Mesenchymal stem cell (in vitro differentiated cells and primary cell): Measurements from ENCODE around the gene CHEK2.
"Not testable (repeated sequence)": the region's sequence is repeated elsewhere in the genome, so short reads cannot be mapped to it uniquely, and the experiment has no call there.

Source experiments
- DNase-seq: peaks from one replicate; pipeline ENCODE4 v3.0.0-alpha.2; 2013
- H2AFZ ChIP-seq: one replicate; pipeline ENCODE4 v1.6.1; 2013; ENCODE audit warnings: low read depth, mild to moderate bottlenecking, control low read depth, inconsistent platforms, low read length, moderate library complexity
- H2AK5ac ChIP-seq: 2 replicates; pipeline ENCODE4 v1.6.1; 2013; ENCODE audit warnings: low read length, moderate library complexity, mild to moderate bottlenecking, inconsistent platforms; ENCODE audit not compliant: severe bottlenecking
- H2BK120ac ChIP-seq: one replicate; pipeline ENCODE4 v1.6.1; 2013; ENCODE audit warnings: low read depth, mild to moderate bottlenecking, inconsistent platforms, low read length, moderate library complexity
- H2BK12ac ChIP-seq, 2 experiments: one replicate each; pipeline ENCODE4 v1.6.1; 2013; ENCODE audit warnings: inconsistent platforms in 2 of 2, low read length in 2 of 2, mild to moderate bottlenecking in 2 of 2, moderate library complexity in 2 of 2, control low read depth in 1 of 2
- H2BK15ac ChIP-seq: one replicate; pipeline ENCODE4 v1.6.1; 2013; ENCODE audit warnings: mild to moderate bottlenecking, low read depth, inconsistent platforms; ENCODE audit not compliant: poor library complexity, severe bottlenecking
- H2BK5ac ChIP-seq: 2 replicates; pipeline ENCODE4 v1.6.1; 2013; ENCODE audit warnings: low read depth, mild to moderate bottlenecking, low read length, control low read depth, inconsistent platforms; ENCODE audit not compliant: poor library complexity, severe bottlenecking
- H3K14ac ChIP-seq, 2 experiments: one replicate each; pipeline ENCODE4 v1.6.1; 2013; ENCODE audit warnings: inconsistent platforms in 2 of 2, low read length in 2 of 2, control low read depth in 1 of 2, mild to moderate bottlenecking in 1 of 2, moderate library complexity in 1 of 2
- H3K18ac ChIP-seq, 2 experiments: one replicate each; pipeline ENCODE4 v1.6.1; 2013; ENCODE audit warnings: inconsistent platforms in 2 of 2, low read length in 2 of 2, control low read depth in 1 of 2, low read depth in 1 of 2, mild to moderate bottlenecking in 1 of 2
- H3K23ac ChIP-seq, 2 experiments: one replicate each; pipeline ENCODE4 v1.6.1; 2013; ENCODE audit warnings: inconsistent platforms in 2 of 2, low read length in 2 of 2, mild to moderate bottlenecking in 2 of 2, moderate library complexity in 2 of 2, control low read depth in 1 of 2
- H3K27ac ChIP-seq: 2 replicates; pipeline ENCODE4 v1.5.1; 2013; ENCODE audit warnings: mild to moderate bottlenecking, moderate library complexity, low read length, control low read depth, inconsistent platforms; ENCODE audit not compliant: poor library complexity, severe bottlenecking
- H3K27me3 ChIP-seq, 2 experiments: 2 replicates each; pipeline versions ENCODE4 v1.6.1 to v1.7.0; 2013; ENCODE audit warnings: low read length in 2 of 2, mild to moderate bottlenecking in 2 of 2, moderate library complexity in 2 of 2, control low read depth in 1 of 2, inconsistent platforms in 1 of 2; ENCODE audit not compliant: control insufficient read depth in 1 of 2, insufficient read depth in 1 of 2
- H3K36me3 ChIP-seq, 2 experiments: 2 replicates each; pipeline versions ENCODE4 v1.6.1 to v1.7.0; 2013; ENCODE audit warnings: low read length in 2 of 2, control low read depth in 1 of 2, inconsistent platforms in 1 of 2, low read depth in 1 of 2, mild to moderate bottlenecking in 1 of 2; ENCODE audit not compliant: insufficient read depth in 2 of 2, control insufficient read depth in 1 of 2
- H3K4ac ChIP-seq, 2 experiments: one replicate each; pipeline ENCODE4 v1.6.1; 2013; ENCODE audit warnings: inconsistent platforms in 2 of 2, low read length in 2 of 2, mild to moderate bottlenecking in 2 of 2, moderate library complexity in 2 of 2, control low read depth in 1 of 2, low read depth in 1 of 2
- H3K4me1 ChIP-seq: 2 replicates; pipeline ENCODE4 v1.6.1; 2013; ENCODE audit warnings: low read depth, low read length, control low read depth; ENCODE audit not compliant: control insufficient read depth, insufficient read depth
- H3K4me2 ChIP-seq: 2 replicates; pipeline ENCODE4 v1.6.1; 2013; ENCODE audit warnings: low read length, mild to moderate bottlenecking, inconsistent platforms; ENCODE audit not compliant: poor library complexity, severe bottlenecking
- H3K4me3 ChIP-seq, 2 experiments: 2 replicates each; pipeline versions ENCODE4 v1.5.1 to v1.7.0; 2013; ENCODE audit warnings: low read length in 2 of 2, mild to moderate bottlenecking in 2 of 2, control low read depth in 1 of 2, low read depth in 1 of 2; ENCODE audit not compliant: insufficient read depth in 1 of 2
- H3K79me1 ChIP-seq: replicated peaks from 2 replicates; pipeline ENCODE4 v1.6.1; 2013; ENCODE audit warnings: mild to moderate bottlenecking, control low read depth, low read length, inconsistent platforms; ENCODE audit not compliant: poor library complexity, severe bottlenecking
- H3K9ac ChIP-seq: 2 replicates; pipeline ENCODE4 v1.7.0; 2013; ENCODE audit warnings: mild to moderate bottlenecking, low read length, moderate library complexity
- H3K9me3 ChIP-seq: 2 replicates; pipeline ENCODE4 v1.7.0; 2013; ENCODE audit warnings: mild to moderate bottlenecking, low read length; ENCODE audit not compliant: control insufficient read depth
- H4K8ac ChIP-seq: one replicate; pipeline ENCODE4 v1.6.1; 2013; ENCODE audit warnings: inconsistent platforms, mild to moderate bottlenecking, low read length, moderate library complexity
- H4K91ac ChIP-seq: one replicate; pipeline ENCODE4 v1.6.1; 2013; ENCODE audit warnings: mild to moderate bottlenecking, low read length, inconsistent platforms
- WGBS: methylation state at CpG from one replicate; pipeline ENCODE4 v1.1.7; 2013; ENCODE audit warnings: mixed read lengths; 5-methylcytosine and 5-hydroxymethylcytosine counted together

CHEK2 gene

DNA sequence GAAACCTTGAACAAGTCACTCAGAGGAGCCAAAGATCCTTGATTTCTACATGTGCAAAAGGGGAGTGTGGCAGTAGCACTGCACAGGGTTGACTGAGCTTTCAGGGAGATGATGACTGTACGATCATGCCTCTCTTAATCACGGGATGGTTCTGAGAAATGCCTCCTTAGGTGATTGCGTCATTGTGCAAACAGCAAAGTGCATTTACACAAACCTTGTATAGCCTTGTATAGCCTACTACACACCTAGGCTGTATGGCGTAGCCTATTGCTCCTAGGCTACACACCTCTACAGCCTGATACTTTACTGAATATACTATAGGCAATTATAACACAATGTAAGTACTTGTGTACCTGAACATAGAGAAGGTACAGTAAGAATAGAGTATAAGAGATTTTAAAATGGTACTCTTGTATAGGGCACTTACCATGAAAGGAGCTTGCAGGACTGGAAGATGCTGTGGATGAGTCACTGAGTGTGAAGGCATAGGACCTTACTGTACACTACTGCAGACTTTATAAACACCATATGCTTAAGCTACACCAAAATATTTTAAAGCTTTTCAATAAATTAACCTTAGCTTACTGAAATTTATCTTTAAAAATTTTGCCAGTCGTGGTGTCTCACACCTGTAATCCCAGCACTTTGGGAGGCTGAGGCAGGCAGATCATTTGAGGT is 60.7 kb downstream of the CHEK2 start:
- H3K9me3 ChIP-seq, H3K18ac ChIP-seq, H4K91ac ChIP-seq, H2BK15ac ChIP-seq, H3K27me3 ChIP-seq, H3K14ac ChIP-seq, H3K79me1 ChIP-seq, H4K8ac ChIP-seq, H3K27ac ChIP-seq, H3K4me1 ChIP-seq, H2AK5ac ChIP-seq, H3K23ac ChIP-seq, H2AFZ ChIP-seq, H3K4me2 ChIP-seq, H3K36me3 ChIP-seq, H2BK5ac ChIP-seq, H2BK120ac ChIP-seq, H2BK12ac ChIP-seq, H3K4me3 ChIP-seq, H3K4ac ChIP-seq: not testable (repeated sequence)
- peak overlapping the region; percentile 87 for H3K9ac ChIP-seq
- WGBS: 86% methylated on average over 1 of the region's 5 CpGs
- peak; percentile 42 for DNase-seq

DNA sequence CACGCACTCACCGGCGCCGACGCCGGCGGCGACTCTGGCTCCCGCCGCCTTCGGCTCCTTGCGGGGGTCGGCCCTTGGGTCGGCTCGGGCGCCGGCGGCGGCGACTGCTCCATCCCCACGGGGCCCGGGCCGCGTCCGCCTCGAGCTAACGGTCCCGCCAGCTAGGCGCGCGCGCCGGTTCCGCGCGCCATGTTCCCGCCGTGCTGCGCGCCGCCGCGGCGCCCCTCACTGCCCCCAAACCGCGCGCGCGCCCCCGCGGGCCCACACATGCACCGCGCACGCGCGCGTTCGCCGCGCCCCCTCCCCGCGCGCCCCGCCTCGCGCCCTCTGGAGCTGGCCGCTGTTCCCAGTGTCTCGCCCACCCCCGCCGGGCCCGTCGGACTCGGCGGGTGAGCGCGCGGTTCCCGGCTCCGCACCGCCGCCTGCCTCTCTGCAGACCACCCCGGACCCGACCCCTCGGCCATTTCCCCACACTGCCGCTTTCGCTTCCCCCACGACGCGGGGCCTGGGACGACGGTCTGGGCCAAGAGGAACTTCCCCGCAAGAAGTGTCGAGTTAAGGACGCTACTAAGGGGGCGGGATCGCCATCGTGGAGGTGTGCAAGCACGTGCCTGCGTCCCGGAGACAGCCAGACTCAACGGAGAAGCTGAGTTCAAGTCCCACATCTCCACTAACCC is 61.9 kb downstream of the CHEK2 start, which contains the start of gene TTC28:
TSS of gene TTC28 (minus strand) at position 230 of the 677 bp plus-strand sequence. CDS start at position 113, 117 bp downstream.
- H3K14ac ChIP-seq: peak within 1 kb of the TSS in 1 of 2 experiments; percentile 95
- peak within 1 kb of the TSS; percentile 27 for H2BK120ac ChIP-seq
- not testable (repeated sequence) for H2BK5ac ChIP-seq, H3K4me1 ChIP-seq, H3K36me3 ChIP-seq, H3K27ac ChIP-seq, H3K79me1 ChIP-seq, H3K9me3 ChIP-seq, H2AK5ac ChIP-seq, H3K27me3 ChIP-seq
- H2AFZ ChIP-seq: peak within 1 kb of the TSS; percentile 100
- H3K4me2 ChIP-seq: peak within 1 kb of the TSS; percentile 80
- peak within 1 kb of the TSS; percentile 57 for H2BK15ac ChIP-seq
- peak within 1 kb of the TSS in 1 of 2 experiments; percentile 98 for H2BK12ac ChIP-seq
- peak within 1 kb of the TSS in 1 of 2 experiments; percentile 98 for H3K23ac ChIP-seq
- peak within 1 kb of the TSS; percentile 84 to 92 for H3K4me3 ChIP-seq
- H3K9ac ChIP-seq: peak within 1 kb of the TSS; percentile 91
- peak within 1 kb of the TSS; percentile 84 to 87 for H3K4ac ChIP-seq
- H3K18ac ChIP-seq: peak within 1 kb of the TSS; percentile 64 to 96
- peak within 1 kb of the TSS; percentile 73 for H4K91ac ChIP-seq
- under 1% methylated on average over 72 of the region's 101 CpGs for WGBS
- H4K8ac ChIP-seq: peak within 1 kb of the TSS; percentile 96
- peak; percentile 78 for DNase-seq

DNA sequence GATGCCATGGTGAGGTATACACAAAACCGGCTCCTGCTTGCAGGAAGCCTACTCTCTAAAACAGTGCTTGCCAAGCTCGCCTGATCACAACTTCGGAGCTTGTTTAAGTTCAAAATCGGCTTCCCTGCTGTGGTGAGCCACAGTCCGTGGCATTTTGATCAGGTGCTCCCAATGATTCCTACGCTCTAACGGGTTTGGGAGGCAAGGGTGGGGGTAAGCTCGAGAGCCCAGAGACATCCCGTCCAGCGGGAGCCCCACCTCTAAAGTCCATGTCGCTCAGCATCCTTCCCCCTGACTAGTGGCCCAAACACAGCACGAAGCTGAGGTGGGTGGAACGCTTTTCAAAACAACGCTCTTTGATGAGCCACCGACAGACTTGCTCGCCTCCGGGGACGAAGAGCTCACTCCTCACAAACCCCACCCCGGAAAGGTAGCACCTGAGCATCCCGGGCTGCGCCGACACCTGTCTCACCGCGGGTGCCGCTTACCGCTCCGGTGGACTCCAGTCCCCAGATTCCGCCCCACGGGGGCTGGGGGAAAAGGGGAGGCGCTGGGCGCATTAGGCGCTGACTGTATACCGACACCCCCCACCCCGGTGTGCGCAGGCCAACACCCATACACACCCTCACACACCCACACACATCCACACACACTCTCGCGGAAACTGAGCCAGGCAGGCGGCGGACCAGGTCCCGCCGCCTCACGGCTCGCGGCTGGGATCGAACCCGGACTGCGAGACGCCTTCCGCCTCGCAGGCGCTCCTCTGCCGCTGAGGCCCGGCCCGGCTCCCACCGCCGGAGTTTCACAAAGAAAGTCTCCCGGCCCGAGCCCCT is 62.6 kb downstream of the CHEK2 start:
- not testable (repeated sequence) for H4K91ac ChIP-seq, H3K4me1 ChIP-seq, H3K9me3 ChIP-seq, H3K27me3 ChIP-seq, H2BK120ac ChIP-seq, H3K27ac ChIP-seq, H3K14ac ChIP-seq, H3K36me3 ChIP-seq, H3K79me1 ChIP-seq, DNase-seq, H2BK5ac ChIP-seq, H3K23ac ChIP-seq, H2AK5ac ChIP-seq
- peak overlapping the region; percentile 84 to 92 for H3K4me3 ChIP-seq
- H3K18ac ChIP-seq: peak overlapping the region; percentile 59 to 96
- H2AFZ ChIP-seq: peak overlapping the region; percentile 71
- H3K4ac ChIP-seq: peak overlapping the region; percentile 84 to 87
- peak overlapping the region; percentile 57 for H2BK15ac ChIP-seq
- H3K9ac ChIP-seq: peak overlapping the region; percentile 91
- H2BK12ac ChIP-seq: peak overlapping the region in 1 of 2 experiments; percentile 63
- peak overlapping the region; percentile 78 for H3K4me2 ChIP-seq
- WGBS: 25% methylated on average over 49 of the region's 58 CpGs
- peak overlapping the region; percentile 91 for H4K8ac ChIP-seq

DNA sequence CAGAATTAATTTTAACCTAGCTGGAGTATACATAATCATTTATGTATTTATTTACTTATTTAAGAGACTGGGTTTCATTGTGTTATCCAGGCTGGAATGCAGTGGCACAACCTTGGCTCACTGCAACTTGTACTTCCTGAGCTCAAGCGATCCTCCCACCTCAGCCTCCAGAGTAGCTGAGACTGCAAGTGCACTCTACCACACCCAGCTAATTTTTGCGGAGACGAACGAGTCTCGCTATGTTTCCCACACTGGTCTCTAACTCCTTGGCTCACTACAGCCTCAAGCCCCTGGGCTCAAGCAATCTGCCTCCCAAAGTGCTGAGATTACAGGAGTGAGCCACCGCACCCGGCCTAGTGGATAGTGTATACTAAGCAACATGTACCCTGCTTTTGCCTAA is 63.5 kb downstream of the CHEK2 start:
- Histone ChIP-seq H3K9ac (peak overlapping the region; percentile 91), H3K4me3 (peak overlapping the region in 1 of 2 experiments; percentile 92)
- not testable (repeated sequence) for H2AK5ac ChIP-seq, H3K4me2 ChIP-seq, H3K9me3 ChIP-seq, H2AFZ ChIP-seq, H3K79me1 ChIP-seq, H3K23ac ChIP-seq, H2BK12ac ChIP-seq, H4K91ac ChIP-seq, H3K36me3 ChIP-seq, H2BK15ac ChIP-seq, H3K4ac ChIP-seq, H3K18ac ChIP-seq, H3K27ac ChIP-seq, DNase-seq, H2BK120ac ChIP-seq, H3K27me3 ChIP-seq, H3K4me1 ChIP-seq, H3K14ac ChIP-seq, H2BK5ac ChIP-seq, H4K8ac ChIP-seq
- 85% methylated on average over 5 of the region's 7 CpGs for WGBS
